Measurements from ENCODE around the gene MST1. TPM values are rescaled to one million over a fixed set of nuclear protein-coding genes. Genes with fewer than 3 reads are reported as not detected.
"Not testable (repeated sequence)": the region's sequence is repeated elsewhere in the genome, so short reads cannot be mapped to it uniquely, and the experiment has no call there.

The MST1 gene
- total RNA-seq, 4 donors from 2014 or later = 16.7 to 83.4 (median 21.9) TPM

DNA sequence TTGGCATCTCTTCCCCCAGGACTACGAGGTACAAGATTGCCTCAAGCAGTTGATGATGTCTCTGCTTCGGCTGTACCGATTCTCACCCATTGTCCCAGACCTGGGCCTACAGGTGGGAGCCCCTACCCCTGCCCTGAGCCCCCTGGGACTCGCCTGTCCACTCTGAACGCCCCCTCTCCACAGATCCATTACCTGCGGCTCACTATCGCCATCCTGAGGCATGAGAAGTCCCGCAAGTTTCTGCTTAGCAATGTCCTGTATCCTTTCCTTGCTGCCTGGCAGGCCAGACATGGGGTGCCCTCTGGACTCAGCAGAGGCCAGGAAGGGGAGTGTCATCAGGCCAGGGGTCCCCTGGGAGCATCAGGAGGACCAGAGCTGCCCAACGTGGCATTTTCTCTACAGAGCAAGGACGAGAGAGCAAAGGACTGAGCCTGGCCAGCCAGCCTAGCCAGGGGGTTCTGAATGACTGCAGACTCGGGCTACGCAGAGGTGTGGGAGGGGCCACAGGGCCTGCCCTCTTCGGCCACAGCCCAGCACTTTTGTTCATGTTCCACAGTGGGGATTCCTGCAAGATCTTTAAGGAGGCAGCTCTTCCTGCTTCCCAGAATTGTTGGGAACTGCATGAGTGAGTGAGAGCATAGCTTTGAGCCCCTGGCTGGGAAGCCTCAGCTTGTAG lies 11.3 kb upstream of the MST1 start:
- DNase-seq (ENCODE audit: low spot score in 2 of 2) = no peak
- Histone ChIP-seq H3K9me3 (no peaks in the 10 kb centered on the region), H3K4me1 (peaks cover 2% of the 10 kb centered on the region), H3K27me3 (no peaks in the 10 kb centered on the region), H3K36me3 (peaks cover 70% of the 10 kb centered on the region), H3K4me3 (no peak overlapping the region), H3K27ac (no peak overlapping the region)
- 77% methylated on average over 7 of the region's 13 CpGs for WGBS
- TF ChIP-seq, protein P1, sequence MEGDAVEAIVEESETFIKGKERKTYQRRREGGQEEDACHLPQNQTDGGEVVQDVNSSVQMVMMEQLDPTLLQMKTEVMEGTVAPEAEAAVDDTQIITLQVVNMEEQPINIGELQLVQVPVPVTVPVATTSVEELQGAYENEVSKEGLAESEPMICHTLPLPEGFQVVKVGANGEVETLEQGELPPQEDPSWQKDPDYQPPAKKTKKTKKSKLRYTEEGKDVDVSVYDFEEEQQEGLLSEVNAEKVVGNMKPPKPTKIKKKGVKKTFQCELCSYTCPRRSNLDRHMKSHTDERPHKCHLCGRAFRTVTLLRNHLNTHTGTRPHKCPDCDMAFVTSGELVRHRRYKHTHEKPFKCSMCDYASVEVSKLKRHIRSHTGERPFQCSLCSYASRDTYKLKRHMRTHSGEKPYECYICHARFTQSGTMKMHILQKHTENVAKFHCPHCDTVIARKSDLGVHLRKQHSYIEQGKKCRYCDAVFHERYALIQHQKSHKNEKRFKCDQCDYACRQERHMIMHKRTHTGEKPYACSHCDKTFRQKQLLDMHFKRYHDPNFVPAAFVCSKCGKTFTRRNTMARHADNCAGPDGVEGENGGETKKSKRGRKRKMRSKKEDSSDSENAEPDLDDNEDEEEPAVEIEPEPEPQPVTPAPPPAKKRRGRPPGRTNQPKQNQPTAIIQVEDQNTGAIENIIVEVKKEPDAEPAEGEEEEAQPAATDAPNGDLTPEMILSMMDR (IDR thresholded peaks at IDR 0.05) = no peak
- no peak for TF ChIP-seq EP300 (IDR thresholded peaks at IDR 0.05)
- no peak for TF ChIP-seq POLR2A (IDR thresholded peaks at IDR 0.05)
- TF ChIP-seq POLR2AphosphoS5 (IDR thresholded peaks at IDR 0.05) = no peak

GRCh38 chr3:49700014-49700413 lies 10.7 kb upstream of the MST1 start:
- Histone ChIP-seq H3K27ac (no peak overlapping the region), H3K4me3 (no peak overlapping the region), H3K36me3 (peaks cover 65% of the 10 kb centered on the region), H3K27me3 (no peaks in the 10 kb centered on the region), H3K4me1 (peaks cover 2% of the 10 kb centered on the region), H3K9me3 (no peaks in the 10 kb centered on the region)
- WGBS = 74% methylated on average over 3 of the region's 8 CpGs
- TF ChIP-seq EP300 (IDR thresholded peaks at IDR 0.05) (no peak), POLR2A (IDR thresholded peaks at IDR 0.05) (no peak), POLR2AphosphoS5 (IDR thresholded peaks at IDR 0.05) (no peak)
- TF ChIP-seq, protein P1 (IDR thresholded peaks at IDR 0.05) = no peak
- DNase-seq (ENCODE audit: low spot score in 2 of 2) = no peak

- Histone ChIP-seq H3K4me1 (peaks cover 2% of the 10 kb centered on the region), H3K27ac (no peak overlapping the region), H3K27me3 (no peaks in the 10 kb centered on the region), H3K36me3 (peaks cover 59% of the 10 kb centered on the region), H3K4me3 (no peak overlapping the region), H3K9me3 (no peaks in the 10 kb centered on the region)
- no peak for DNase-seq (ENCODE audit: low spot score in 2 of 2)
- no peak for TF ChIP-seq POLR2AphosphoS5 (IDR thresholded peaks at IDR 0.05)
- no peak for TF ChIP-seq POLR2A (IDR thresholded peaks at IDR 0.05)
- WGBS = 92% methylated on average over 2 of the region's 16 CpGs
Measured at GRCh38 chr3:49699281-49699979, 10.2 kb upstream of the MST1 start.

DNA sequence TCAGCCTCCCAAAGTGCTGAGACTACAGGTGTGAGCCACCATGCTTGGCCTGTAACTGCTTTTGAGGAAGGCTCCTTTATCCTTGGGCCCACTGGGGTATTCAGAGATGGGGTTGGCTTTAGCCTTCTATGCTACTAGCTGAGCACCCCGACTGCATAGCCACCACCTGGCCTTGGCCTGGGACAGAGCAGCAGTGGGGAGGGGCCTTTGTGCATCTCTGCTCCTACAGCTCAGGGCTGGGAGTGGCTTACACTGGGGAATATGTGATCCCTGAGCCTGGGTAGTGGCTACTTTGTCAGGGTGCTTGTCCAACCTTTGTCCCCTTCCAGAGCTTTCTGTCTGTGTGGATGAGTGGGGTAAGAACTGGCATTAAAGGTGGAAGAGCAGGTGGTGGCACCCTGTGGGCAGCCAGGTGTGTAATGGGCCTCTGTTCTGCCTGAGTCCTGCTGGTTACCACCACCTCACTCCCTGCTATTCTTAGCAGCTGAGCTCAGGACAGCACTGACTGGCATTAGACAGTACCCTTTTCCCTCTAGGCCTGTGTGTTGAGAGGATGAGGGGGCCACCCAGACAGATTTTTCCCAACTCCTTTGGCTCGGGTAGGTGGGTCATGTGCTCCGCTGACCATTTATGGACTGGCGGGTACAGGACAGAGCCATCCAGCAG lies 6.2 kb upstream of the MST1 start:
- 100% methylated on average over 1 of the region's 4 CpGs for WGBS
- H3K27ac ChIP-seq; DNase-seq (ENCODE audit: low spot score in 2 of 2); H3K27me3 ChIP-seq; H3K9me3 ChIP-seq; H3K4me3 ChIP-seq: not testable (repeated sequence)
- H3K36me3 ChIP-seq = peaks cover 35% of the 10 kb centered on the region
- H3K4me1 ChIP-seq = peaks cover 14% of the 10 kb centered on the region

DNA sequence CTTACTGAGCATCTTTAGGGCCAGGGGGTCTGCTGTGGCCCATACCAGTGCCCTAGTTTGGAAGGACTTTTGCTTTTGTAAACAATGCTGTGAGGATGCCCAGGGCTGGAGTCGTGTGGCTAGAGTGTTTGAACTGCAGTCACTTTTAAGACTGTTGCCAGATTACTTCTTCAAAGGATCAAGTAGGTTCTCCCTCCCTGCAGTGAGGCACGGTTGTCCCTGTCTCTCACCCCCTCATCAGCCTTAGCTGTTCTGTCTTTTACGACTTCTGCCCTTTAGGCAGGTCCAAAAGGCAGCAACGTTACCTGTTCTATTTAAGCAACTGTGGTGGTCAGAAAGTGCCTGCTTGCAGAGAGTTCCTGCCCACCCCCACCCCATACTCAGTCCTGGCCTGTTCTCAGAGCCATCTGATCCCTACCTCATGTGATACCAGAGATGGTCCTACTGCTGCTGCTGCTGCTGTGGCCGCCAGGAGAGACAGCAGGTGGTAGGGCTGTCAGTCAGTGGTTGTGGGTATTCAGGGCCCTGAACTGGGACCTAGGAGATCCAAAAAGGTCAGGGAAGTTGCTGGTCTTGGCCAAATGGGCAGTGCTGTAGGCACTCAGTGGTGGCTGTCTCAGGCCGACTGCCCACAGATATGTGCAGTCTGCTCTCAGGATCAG lies 5.3 kb upstream of the MST1 start:
- not testable (repeated sequence) for H3K27ac ChIP-seq; H3K9me3 ChIP-seq; DNase-seq (ENCODE audit: low spot score in 2 of 2); H3K4me3 ChIP-seq; H3K27me3 ChIP-seq
- H3K36me3 ChIP-seq = peaks cover 26% of the 10 kb centered on the region
- peaks cover 21% of the 10 kb centered on the region for H3K4me1 ChIP-seq
- whole genome bisulfite sequencing = 64% methylated on average over 5 of the region's 6 CpGs

GRCh38 chr3:49691481-49691880 lies 2.2 kb upstream of the MST1 start:
- not testable (repeated sequence) for H3K9me3 ChIP-seq; H3K4me3 ChIP-seq; H3K27me3 ChIP-seq; DNase-seq (ENCODE audit: low spot score in 2 of 2); H3K27ac ChIP-seq; H3K36me3 ChIP-seq
- 86% methylated on average over 1 of the region's 3 CpGs for WGBS
- H3K4me1 ChIP-seq = peaks cover 39% of the 10 kb centered on the region

- peak overlapping the region; percentile 99 for H3K4me3 ChIP-seq
- H3K27me3 ChIP-seq; H3K27ac ChIP-seq; DNase-seq (ENCODE audit: low spot score in 2 of 2); H3K9me3 ChIP-seq; H3K36me3 ChIP-seq: not testable (repeated sequence)
- H3K4me1 ChIP-seq = peaks cover 46% of the 10 kb centered on the region
- 85% methylated on average over 3 of the region's 3 CpGs for WGBS
Measured at GRCh38 chr3:49690856-49691255, 1.6 kb upstream of the MST1 start.

DNA sequence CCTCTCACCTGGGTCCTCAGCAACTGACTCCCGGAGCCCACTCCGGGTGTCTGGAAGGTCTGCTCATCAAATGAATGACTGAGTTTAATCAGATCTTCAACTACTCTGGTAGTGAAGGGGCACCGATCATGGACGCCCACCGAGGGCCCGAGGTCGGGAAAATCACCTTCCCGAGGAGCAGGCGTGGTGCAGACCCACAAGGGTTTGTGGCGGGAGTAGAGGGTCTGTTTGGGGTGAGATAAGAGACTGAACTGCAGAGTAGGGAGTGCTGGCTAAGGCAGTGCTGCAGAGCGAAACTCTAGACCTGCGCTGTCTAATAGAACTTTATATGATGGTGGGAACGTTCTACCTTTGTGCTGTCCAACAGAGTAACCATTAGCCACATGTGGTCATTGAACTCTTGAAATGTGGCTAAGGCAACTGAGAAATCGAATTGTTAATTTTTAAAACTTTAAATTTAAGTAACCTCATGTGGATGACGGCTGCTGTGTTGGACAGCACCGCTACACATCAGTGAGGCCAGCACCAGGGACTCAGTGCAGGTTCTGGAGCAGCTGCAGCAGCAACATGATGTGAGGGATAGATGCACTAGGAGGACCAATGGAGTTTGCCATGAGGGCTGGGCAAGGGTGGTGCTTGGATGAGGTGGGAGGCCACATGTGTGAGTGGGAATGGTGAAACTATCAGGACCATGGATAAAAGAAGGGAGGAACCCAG lies 792 bp upstream of the MST1 start:
- H3K27ac ChIP-seq = peak overlapping the region; percentile 64
- not testable (repeated sequence) for H3K27me3 ChIP-seq; H3K36me3 ChIP-seq; DNase-seq (ENCODE audit: low spot score in 2 of 2); H3K9me3 ChIP-seq
- H3K4me1 ChIP-seq = peaks cover 48% of the 10 kb centered on the region
- WGBS = 8% methylated on average over 16 of the region's 16 CpGs
- H3K4me3 ChIP-seq = peak overlapping the region; percentile 99

GRCh38 chr3:49688338-49689045 lies 782 bp downstream of the MST1 start:
- not testable (repeated sequence) for H3K9me3 ChIP-seq; H3K27ac ChIP-seq; H3K27me3 ChIP-seq; DNase-seq (ENCODE audit: low spot score in 2 of 2)
- Histone ChIP-seq H3K36me3 (peaks cover 10% of the 10 kb centered on the region), H3K4me3 (peak overlapping the region; percentile 99), H3K4me1 (peaks cover 48% of the 10 kb centered on the region)
- 62% methylated on average over 4 of the region's 7 CpGs for WGBS

DNA sequence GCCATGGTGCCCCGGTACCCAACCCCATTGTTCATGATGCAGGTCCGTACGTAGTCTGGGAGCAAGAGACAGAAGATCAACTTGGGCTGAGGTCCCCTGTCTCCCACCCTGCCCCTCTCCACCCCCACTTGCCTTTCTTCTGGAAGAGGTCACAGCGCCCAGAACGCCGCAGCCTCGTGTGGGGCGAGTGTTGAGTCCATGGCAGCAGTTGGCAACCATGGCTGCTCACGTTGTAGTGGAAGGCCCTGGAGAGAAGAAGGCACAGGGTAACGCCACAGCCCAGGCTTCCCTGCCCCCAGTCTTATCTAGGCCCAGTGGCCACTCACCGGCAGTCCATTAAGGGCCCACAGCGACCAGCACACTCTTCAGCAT lies 1.9 kb downstream of the MST1 start:
- H3K4me1 ChIP-seq = peaks cover 48% of the 10 kb centered on the region

More for the DNA sequence above, 1.9 kb downstream of the MST1 start:
- DNase-seq (ENCODE audit: low spot score in 2 of 2); H3K9me3 ChIP-seq; H3K27ac ChIP-seq; H3K27me3 ChIP-seq: not testable (repeated sequence)
- Histone ChIP-seq H3K4me3 (peak overlapping the region; percentile 47), H3K36me3 (peaks cover 21% of the 10 kb centered on the region)
- 80% methylated on average over 1 of the region's 12 CpGs for WGBS

Data from suprapubic skin (tissue), 4 donors.